Right renal pelvis (tissue), 4 donors: ENCODE data around the gene FAM185A. TPM values are rescaled to one million over a fixed set of nuclear protein-coding genes. Genes with fewer than 3 reads are reported as not detected.
"Not testable (repeated sequence)": the region's sequence is repeated elsewhere in the genome, so short reads cannot be mapped to it uniquely, and the experiment has no call there.

ENCODE experiments used
- DNase-seq, 4 donors: peaks; one replicate each; pipeline ENCODE4 v3.0.0-alpha.2; 2013; ENCODE audit warnings: low read depth in 4 of 4, low spot score in 3 of 4, missing footprints in 1 of 4
- polyA plus RNA-seq, 4 donors: library from polyadenylated mRNA; unstranded; fragments of 120-200 nt; gene quantifications; one replicate each; pipeline ENCODE4 v1.2.1, GENCODE V29; 2013; ENCODE audit not compliant: insufficient read length in 4 of 4

FAM185A gene
- polyA plus RNA-seq, 4 donors: 10.1 to 12.3 (median 10.8) TPM

GRCh38 chr7:102823390-102824119 is 74.8 kb downstream of the FAM185A start:
- no peak for DNase-seq

- no peak for DNase-seq
These were observed 79.5 kb downstream of the FAM185A start for GRCh38 chr7:102828286-102828685.

GRCh38 chr7:102829075-102829474 is 80.3 kb downstream of the FAM185A start:
- no peak for DNase-seq

- no peak for DNase-seq
These were observed 81.4 kb downstream of the FAM185A start for GRCh38 chr7:102830197-102830596.

GRCh38 chr7:102832674-102833073 is 83.9 kb downstream of the FAM185A start:
- no peak for DNase-seq

GRCh38 chr7:102833343-102833742 is 84.5 kb downstream of the FAM185A start:
- DNase-seq: no peak

GRCh38 chr7:102834466-102834865 is 85.7 kb downstream of the FAM185A start:
- no peak for DNase-seq

GRCh38 chr7:102834999-102835398 is 86.2 kb downstream of the FAM185A start:
- no peak for DNase-seq

- no peak for DNase-seq
These were observed 87.6 kb downstream of the FAM185A start for GRCh38 chr7:102836191-102836919.

- no peak for DNase-seq
These were observed 88.2 kb downstream of the FAM185A start for GRCh38 chr7:102836977-102837376.

GRCh38 chr7:102837802-102838201 is 89.0 kb downstream of the FAM185A start:
- DNase-seq: no peak

GRCh38 chr7:102838572-102839101 is 89.8 kb downstream of the FAM185A start:
- not testable (repeated sequence) for DNase-seq

- DNase-seq: no peak
These were observed 91.6 kb downstream of the FAM185A start for GRCh38 chr7:102840404-102840803.

GRCh38 chr7:102841290-102841689 is 92.5 kb downstream of the FAM185A start:
- DNase-seq: no peak

GRCh38 chr7:102842284-102842683 is 93.5 kb downstream of the FAM185A start:
- no peak for DNase-seq

- no peak for DNase-seq
These were observed 95.1 kb downstream of the FAM185A start for GRCh38 chr7:102843850-102844249.

- DNase-seq: no peak
These were observed 96.5 kb downstream of the FAM185A start for GRCh38 chr7:102845346-102845745.

GRCh38 chr7:102849079-102849478 is 100.3 kb downstream of the FAM185A start:
- DNase-seq: no peak

- DNase-seq: no peak
These were observed 100.7 kb downstream of the FAM185A start for GRCh38 chr7:102849538-102849937.

GRCh38 chr7:102856036-102856435 is 107.2 kb downstream of the FAM185A start:
- no peak for DNase-seq
